NCI-H1092 (cell line): Measurements from ENCODE around the gene APBA1.
"Not testable (repeated sequence)": the region's sequence is repeated elsewhere in the genome, so short reads cannot be mapped to it uniquely, and the experiment has no call there.

Experiments used
- DNase-seq: peaks from one replicate; lab custom pipeline; 2025; lab: John Stamatoyannopoulos, UW

APBA1 gene

DNA sequence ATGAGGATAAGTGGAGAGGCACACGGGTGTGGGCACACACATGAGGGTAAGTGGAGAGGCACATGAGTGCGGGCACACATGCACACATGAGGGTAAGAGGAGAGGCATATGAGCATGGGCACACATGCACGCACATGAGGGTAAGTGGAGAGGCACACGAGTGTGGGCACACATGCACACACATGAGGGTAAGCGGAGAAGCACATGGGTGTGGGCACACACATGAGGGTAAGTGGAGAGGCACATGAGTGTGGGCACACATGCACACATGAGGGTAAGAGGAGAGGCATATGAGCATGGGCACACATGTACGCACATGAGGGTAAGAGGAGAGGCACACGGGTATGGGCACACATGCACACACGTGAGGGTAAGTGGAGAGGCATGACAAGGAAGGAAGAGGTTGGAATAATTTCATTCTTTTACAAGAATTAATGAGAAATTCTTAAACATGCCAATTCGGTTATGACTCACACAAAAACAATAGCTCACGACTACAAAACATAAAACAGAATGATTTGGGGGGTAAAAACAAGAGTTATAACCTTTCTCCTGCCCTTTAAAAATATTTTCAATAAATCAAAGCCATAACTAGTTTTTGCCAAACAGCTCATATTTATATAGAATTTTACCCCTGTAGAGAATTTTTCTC is 67.5 kb downstream of the APBA1 start:
- DNase-seq: no peak

DNA sequence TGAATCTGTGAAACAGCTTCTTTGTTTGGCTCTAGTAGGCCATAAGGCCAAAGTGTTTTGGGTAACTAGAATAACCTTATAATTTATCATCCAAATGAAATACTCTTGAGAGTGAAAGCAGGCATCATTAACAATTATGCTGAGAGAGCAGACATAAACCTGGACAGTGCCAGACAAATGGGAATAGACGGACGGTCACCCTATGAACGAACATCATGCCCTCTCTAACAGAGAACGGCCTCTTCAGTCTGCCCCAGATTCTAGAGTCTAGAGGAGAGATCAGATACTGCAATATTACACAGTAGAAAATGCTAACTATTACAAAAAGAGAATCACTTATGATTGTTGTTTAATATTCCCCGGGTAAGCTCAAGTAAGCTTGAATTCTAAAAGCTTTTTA is 68.5 kb downstream of the APBA1 start:
- DNase-seq: no peak

DNA sequence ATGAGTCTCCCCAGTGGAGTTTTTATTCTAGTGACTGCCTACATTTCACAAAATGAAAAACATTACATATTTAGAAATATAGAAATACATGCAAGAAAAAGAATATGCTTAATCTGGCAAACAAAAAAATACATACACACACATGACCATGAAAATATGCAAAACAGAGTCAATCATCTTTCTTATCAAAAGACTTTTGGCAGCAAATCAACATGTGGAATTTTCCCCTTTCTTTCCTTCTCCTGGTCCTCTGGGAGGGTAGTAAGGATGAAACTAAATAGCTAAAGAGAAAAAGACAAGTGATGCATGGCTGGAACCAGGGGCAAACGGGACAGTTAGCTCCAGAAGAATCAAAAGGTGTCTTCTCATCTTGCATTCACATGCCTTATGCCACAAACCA is 69.4 kb downstream of the APBA1 start:
- no peak for DNase-seq

DNA sequence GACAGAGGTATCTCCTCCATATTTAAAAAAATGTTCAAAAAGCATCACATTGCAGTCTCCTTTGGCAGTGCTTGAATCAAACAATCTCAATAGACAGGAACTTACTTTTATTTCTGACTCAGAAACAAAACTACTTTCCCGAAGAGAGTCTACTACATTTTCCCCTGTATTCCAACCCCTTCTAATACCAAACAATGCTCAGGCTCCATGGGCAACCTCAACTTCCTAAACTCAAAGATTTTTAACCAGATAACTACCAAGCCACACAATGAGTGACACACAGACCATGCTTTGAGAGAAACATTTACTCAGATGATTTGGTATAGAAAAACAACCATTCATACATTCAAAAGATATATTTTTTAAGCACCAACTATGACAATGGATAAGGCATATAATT is 70.5 kb downstream of the APBA1 start:
- DNase-seq: no peak

DNA sequence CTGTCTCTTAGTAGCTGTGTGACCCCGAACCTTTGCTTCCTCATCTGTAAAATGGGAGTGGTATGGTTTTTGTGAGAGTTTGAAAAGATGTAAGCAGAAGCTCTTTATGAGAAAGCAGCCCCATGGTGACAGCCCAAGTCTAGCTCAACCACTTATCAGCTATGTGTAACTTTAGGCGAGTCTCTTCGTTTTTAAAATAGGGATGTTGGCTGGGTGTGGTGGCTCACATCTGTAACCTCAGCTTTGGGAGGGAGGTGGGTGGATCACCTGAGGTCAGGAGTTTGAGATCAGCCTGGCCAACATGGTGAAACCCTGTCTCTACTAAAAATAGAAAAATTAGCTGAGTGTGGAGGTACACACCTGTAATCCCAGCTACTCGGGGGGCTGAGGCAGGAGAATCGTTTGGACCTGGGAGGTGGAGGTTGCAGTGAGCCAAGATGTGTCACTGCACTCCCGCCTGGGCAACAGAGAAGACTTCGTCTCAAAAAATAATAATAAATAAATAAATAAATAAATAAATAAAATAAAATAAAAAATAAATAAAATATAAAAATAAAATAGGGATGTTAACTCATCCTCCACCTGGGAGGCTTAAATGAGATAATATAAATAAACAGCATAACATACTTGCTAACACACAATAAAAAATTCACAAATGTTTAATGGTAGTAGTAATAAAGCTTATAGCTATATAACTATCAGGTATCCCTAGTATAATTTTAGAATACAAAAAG is 71.7 kb downstream of the APBA1 start:
- DNase-seq: no peak

DNA sequence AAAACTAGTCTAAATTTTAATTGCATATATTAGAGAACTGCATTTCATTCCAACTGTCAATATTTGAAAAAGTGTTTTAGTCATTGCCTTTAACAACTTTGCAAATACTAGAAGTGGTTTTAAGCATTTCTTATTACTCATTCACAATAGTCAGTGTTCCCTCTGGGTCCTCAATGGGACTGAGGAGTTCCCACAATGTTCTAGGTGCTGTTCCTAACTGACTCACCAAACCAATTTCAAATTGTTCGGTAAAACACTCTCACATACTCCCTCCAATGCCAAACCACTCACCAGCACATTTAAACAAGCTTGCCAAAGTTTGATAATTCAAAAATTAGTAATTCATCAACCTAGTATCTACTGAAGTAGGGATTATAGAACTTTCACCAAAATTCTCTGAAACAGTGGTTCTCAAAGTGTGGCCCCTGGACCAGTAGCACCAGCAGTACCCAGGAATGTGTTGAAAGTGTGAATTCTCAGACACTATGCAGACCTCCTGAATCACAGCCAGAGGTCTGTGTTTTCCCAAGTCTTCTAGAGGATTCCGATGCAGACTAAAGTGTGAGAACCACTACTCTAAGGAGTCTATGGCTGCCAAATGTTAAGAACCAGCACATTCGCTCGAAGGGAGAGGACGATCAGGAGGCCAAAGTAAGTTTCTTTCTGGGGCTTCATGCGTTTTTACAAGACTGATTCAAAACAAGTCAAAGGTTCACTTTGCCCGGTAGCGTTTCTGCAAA is 72.8 kb downstream of the APBA1 start:
- DNase-seq: no peak

DNA sequence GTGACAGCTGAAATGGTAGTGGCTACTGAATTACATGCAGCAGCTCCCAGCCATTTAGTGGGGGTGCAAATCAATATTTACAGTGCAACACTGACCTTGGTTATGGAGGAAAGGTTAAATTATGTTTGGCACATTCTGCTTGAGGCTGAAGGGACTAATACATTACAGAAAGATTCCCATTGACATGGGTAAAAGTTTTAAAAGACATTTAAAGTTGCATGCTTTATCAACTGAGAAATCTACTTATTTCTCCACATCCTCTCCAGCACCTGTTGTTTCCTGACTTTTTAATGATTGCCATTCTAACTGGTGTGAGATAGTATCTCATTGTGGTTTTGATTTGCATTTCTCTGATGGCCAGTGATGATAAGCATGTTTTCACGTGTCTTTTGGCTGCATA is 75.3 kb downstream of the APBA1 start:
- DNase-seq: not testable (repeated sequence)

DNA sequence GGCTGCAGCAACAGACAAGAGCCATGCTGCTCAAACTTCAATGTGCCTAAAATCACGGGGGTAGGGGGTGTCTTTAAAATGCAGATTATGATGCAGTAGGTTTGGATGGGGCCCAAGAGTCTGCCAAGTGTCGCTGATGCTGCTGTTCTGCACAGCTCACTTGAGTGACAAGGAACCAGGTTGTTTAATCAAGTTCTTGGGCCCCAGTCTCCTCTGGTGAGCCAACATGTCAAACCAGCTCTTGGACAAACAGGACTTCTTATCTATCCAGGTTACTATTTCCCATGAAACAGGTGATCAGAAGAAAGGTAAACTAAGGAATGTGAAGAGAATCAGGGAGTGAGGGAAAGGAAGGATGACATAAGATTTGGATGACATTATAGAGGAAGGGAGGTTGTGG is 78.0 kb downstream of the APBA1 start:
- DNase-seq: no peak

DNA sequence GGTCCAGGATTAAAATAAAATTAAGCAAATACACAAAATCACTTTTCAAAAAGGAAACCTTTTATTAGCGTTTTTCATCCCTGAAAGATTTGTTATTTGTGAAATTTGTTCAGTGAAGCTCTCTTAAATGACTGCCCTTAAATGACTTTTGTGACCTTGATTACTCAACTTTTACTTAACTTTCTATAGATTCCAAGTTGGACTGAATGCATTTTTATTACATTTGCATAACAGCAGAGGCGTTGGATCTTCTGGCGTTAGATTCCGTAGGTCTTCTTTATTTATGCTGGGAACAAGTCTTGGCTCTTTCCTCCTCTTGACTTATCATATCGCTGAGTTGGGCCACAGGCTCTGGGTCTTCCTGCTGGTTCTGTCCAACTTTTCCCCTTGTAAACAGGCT is 78.4 kb downstream of the APBA1 start:
- no peak for DNase-seq

DNA sequence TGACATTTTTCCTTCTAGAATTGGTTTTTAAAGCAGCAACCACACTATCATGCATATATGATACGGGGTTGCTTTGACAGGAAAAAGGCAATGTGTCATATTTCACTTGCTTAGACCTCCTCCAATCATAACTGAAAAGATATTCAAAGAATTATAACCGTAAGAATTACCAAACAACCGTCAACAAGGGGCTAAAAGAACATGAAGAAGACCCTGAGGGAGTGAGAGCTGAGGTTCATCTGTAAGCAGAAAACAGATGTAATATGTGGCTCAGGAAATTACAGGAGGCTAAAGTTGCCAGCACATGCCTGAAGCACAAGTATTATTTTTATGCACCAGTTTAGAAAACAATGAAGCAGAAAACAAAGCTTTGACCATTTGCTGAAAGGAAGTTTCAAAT is 78.9 kb downstream of the APBA1 start:
- no peak for DNase-seq

DNA sequence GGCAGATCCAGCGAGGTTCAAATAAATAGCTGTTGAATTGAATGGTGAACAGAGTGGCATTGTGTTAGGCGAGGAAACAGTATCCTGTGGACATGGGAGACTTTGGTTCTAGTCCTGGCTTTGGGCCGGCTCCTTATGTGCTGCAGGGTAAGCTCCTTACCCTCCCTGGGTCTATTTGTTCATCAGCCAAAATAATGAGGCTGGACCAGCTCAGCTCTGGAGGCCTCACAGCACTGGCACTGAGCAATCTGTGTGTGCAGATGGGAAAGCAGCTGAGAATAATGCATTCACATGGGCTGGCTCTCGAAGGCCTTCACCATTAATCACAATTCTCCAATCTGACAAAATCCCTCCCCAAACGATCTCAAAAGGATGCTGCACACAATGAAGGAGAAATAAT is 81.9 kb downstream of the APBA1 start:
- DNase-seq: no peak

DNA sequence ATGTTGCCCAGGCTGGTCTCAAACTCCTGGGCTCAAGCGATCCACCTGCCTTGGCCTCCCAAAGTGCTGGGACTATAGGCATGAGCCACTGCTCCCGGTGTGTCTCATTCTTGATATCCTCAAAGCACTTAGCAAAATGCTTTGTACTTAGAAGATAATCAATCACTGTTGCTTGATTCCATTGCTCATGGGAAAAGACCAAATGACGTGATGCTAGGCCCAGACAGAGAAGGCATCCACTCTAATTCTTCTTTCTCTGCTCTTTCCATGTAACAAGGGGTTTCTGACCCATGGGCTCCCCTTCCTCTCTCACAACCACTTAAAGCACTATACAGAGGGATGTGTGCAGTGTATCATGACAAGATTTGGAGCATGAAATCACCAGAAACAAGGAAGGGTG is 83.0 kb downstream of the APBA1 start:
- no peak for DNase-seq

DNA sequence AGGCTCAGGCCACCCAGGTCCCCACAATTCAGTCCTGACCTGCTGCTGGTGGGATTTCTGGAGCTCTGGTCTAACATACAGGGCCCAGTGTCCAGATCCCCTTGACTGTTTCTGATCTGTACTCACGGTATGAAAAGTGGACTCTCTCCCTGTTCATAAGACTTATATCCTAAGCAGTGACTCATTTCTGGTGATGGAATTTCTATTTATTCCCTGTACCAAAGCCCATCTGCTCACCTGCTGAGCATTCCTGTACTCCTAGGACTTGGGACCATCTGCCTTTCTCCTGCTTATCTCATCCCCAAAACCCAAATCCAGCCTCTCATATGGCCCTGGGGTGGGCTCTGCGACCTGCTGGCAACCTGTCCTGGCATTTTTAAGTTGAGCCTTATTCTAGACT is 86.6 kb downstream of the APBA1 start:
- no peak for DNase-seq

DNA sequence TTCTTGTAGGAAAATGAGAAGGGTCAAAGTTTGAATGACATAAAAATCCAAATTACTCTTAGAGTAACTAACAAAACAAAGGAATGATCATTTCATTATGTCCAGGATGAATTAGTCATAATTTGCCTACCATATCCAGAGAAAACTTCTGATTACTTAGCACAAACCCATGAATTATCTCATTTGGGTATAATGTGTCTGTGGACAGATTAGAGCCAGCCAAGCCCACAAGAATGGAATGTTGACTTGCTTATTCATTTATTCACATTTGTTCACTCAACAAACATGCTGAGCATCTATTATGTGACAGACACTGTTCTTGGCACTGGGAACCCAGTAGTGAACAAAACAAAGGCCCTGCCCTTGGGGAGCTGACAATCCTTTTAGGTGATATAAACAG is 87.4 kb downstream of the APBA1 start:
- DNase-seq: no peak

DNA sequence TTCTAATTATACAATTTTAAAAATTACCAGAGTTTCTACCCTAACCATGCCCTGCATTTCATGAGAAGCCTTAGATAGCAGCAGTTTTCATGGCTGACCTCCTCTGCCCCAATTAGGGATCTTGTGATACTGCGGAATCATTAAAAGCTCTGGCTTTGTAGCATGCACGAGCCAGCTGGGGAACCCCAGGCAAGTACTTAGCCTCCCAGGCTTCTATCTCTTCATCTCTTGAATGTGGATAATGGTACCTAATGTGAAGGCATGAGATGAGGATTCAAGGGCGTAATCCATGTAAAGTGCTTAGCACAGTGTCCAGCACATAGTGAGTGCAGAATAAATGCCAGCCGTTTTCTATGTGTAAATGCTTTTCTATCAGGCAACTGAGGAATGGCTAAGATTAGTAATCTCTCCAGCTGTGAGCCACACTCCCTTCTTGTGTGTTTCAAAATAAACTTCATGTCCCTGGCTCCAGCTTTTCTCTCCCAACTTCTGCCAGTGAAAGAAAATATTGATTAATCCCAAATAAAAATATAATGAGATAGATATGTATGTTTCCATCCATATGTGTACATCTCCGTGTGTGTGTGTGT is 88.4 kb downstream of the APBA1 start:
- DNase-seq: no peak

DNA sequence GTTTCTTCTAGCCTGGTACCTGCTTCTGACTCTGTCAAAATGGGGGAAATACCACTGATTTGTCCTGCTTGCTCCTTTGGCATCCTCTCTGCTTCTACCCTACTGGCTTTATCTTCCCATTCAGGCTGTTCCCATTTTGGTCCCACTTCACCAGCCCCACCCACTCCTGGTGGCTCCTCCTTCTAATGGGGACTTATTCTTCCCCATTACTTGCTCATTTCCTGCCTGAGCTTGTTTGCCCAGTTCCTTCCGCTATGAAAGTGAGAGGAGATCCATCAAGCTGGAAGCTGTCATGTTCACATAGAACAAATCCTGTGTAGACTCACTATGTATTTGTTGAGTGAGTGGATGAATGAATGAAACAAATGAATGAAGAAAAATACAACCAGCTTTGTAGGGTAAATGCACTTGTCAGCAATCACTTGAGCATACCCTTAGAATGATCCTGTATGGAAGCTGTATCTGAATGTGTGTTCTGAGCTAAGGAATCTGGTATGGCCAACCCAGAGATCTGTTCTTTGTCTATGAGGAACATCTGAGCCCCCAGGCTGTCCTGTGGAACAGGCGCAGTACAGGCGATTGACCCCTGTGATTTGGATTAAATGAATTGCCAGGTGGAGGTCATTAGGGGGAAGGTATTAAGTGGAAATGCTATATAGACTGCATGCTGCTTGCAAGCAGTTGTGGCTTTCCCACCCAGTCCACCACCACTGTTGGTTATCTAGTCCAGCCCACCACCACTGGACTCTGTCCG is 89.5 kb downstream of the APBA1 start:
- DNase-seq: no peak

DNA sequence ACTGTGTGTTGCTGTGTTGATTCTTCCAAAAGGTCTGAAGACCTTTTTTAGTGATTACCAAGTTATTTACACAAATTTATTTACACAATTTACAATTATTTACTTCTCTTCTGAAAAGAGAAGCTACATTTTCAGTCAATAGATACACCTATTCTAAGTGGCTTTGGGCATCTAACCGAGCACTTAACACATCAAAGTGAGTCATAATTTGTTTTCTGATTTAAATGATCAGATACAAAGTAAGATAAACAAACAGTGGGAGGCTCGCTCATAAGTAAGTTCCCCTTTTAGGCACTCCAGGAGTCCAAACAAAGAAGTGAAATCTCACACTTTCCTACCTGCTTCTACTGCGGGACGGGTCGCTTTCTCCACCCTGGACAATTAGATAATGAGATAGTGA is 90.2 kb downstream of the APBA1 start:
- DNase-seq: no peak

DNA sequence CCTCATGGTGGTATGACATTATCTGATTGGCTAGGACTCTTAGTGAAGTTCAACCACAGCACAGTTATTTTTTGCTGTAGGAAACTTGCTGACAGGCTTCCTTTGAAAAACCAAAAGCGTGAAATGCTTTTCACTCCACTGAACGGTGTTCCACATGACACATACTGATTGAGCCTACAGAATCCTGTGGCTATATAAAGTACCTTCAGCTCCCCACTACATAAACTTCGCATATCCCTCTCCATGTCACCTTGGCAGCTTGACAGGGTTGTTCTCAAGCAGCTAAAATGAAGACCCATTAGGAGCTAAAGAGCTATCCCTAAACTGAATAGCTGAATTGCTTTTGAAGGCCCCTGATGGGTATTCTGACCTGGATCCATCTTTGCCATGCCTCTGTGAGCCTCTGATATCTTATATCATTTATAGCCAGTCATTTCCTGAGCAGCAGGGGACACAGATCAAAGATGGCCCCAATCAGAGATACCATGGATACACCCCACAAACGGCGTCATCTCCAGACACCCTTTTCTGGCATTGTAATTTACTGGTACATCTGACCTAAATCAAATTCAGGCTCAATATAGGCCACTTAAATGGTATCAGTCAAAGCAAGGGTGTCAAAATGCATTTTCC is 91.5 kb downstream of the APBA1 start:
- DNase-seq: peak; percentile 10

DNA sequence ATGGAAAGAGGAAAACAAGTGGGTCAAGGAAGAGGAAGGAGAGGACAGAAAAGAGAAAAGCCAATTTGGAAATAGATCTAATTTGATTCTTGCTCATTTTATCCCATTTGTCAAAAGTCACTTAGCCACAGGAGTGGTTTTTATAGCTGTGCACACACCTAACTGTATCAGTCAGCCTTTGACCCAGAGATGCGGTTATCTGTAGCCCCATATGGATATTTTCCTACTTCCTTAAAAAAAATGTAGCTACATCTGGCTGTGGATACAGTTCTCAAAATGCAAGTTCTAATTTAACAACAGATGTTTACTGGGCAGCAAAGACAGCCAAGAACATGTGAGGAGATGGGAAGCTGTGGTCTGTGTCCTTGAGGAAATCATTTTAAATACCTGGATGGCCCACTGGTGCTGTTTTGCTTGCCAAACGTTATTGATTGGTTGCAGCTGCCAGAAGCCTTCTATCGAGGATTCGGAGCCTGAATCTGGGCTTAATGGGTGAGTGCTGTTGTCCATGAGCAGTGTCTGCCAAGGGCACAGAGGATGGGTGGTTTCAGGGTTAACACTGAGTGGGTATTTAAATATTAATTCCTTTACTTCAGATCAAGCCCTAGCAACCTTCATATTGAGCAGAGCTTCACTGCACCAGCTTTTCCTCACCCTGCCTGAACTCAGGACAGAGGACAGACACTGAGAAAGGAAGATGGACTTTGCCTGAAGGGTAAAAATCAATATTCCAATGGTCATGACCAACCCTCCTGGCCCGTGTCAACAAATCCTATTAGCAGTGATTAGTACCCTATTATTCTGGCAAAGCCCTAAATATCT is 92.2 kb downstream of the APBA1 start:
- peak; percentile 52 for DNase-seq

DNA sequence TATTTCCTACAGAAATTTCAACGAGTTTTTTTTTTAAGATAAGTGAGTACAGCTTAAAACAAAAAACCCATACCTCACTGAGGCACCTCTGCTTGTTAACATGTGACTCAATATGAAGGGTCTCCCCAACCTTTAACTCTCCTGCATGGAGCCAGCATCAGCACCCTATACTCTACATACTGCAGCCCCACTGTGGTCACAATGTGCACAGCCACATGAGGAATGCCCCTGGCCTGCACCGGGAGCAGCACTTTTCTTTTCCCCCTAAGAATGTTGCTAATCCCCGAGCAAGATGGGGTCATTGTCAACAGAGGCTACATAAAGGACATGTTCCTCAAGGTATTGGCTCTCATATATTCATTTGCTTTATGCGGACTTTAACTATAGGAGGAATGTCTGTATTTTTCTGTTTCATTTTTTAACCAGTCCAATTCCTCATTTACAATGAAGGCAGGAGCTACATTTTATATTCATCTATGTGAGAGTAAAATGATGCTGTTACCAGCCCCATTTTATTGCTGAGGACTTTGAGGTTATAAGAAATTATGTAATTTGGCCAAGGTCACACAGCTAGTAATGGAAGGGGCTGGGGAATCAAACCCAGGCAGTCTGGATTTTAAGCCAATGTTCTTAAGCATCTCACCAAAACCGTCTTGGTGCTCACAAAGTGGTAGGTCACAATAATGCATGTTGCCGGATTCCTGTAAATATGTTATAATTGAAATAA is 93.0 kb downstream of the APBA1 start:
- no peak for DNase-seq
